A549 (cell line): ENCODE results near the gene TIE1. TPM values are rescaled to one million over a fixed set of nuclear protein-coding genes. Genes with fewer than 3 reads are reported as not detected.

Experiments
- ATAC-seq, 2 experiments: fragments of 200-7000 bp in 1 of 2; fragments of >200 bp in 1 of 2; cut with Nextera tagmentation in 1 of 2; cut with Tn5 transposase in 1 of 2; 3 replicates each; pipeline versions ENCODE4 v1.8.0 to v1.9.1; 2018 to 2020; ENCODE audit warnings: mild to moderate bottlenecking in 1 of 2, moderate library complexity in 1 of 2
- CTCF ChIA-PET: fragments of 300-600 bp; sonication (Branson Sonifier 250); formaldehyde crosslinking; extraction: SDS; loops from one replicate; lab custom pipeline; 2021; ENCODE audit warnings: antibody characterized with exemption, inconsistent platforms; lab: Yijun Ruan, JAX
- POLR2A ChIA-PET: fragments of 350-600 bp; formaldehyde crosslinking; extraction: SDS; loops from one replicate; lab custom pipeline; 2021; ENCODE audit warnings: antibody characterized with exemption, inconsistent platforms; lab: Yijun Ruan, JAX
- DNase-seq, 2 experiments: peaks; one replicate each; pipeline versions ENCODE4 v3.0.0 to v3.0.0-alpha.2; 2011 to 2016; ENCODE audit warnings: low read depth in 1 of 2, low spot score in 1 of 2
- FAIRE-seq: peaks from 2 replicates; lab custom pipeline; 2011; peaks lifted over from hg19 to GRCh38; lab: Jason Lieb, UNC
- H3K27ac ChIP-seq, 2 experiments: fragments of >200 bp; sonication (Bioruptor Twin); formaldehyde crosslinking; 3 replicates each; pipeline ENCODE4 v1.5.1; 2016 to 2017
- H3K4me1 ChIP-seq: fragments of >200 bp; sonication (Bioruptor Twin); formaldehyde crosslinking; 3 replicates; pipeline ENCODE4 v1.6.1; 2016
- H3K4me2 ChIP-seq: fragments of >200 bp; sonication (Bioruptor Twin); formaldehyde crosslinking; 3 replicates; pipeline ENCODE4 v1.6.1; 2016
- H3K4me3 ChIP-seq: fragments of >200 bp; sonication (Bioruptor Twin); formaldehyde crosslinking; 3 replicates; pipeline ENCODE4 v1.5.1; 2016
- H3K9me3 ChIP-seq: fragments of >200 bp; sonication (Bioruptor Twin); formaldehyde crosslinking; 3 replicates; pipeline ENCODE4 v1.6.1; 2016
- BHLHE40 ChIP-seq: IDR thresholded peaks from 2 replicates; pipeline ENCODE4 v1.6.1; 2012; ENCODE audit warnings: low read depth, low read length, inconsistent platforms
- CEBPB ChIP-seq, 2 experiments: fragments of >200 bp in 1 of 2; sonication (Bioruptor Twin) in 1 of 2; formaldehyde crosslinking in 1 of 2; IDR thresholded peaks; 2 replicates each; pipeline ENCODE4 v1.6.1; 2012 to 2016
- CTCF ChIP-seq: fragments of >200 bp; sonication (Bioruptor Twin); formaldehyde crosslinking; IDR thresholded peaks from 3 replicates; pipeline ENCODE4 v1.5.1; 2016
- ESRRA ChIP-seq: fragments of 150-350 bp; IDR thresholded peaks from 2 replicates; pipeline ENCODE4 v1.6.1; 2014; ENCODE audit warnings: mild to moderate bottlenecking, low read length, borderline replicate concordance
- HDAC2 ChIP-seq: fragments of 200-600 bp; sonication (generic); IDR thresholded peaks from 2 replicates; pipeline ENCODE4 v1.6.1; 2016
- HMGXB4 ChIP-seq: fragments of 250-450 bp; sonication (Bioruptor Pico); IDR thresholded peaks from 2 replicates; pipeline ENCODE4 v1.5.0; 2021; ENCODE audit warnings: mild to moderate bottlenecking, moderate library complexity, borderline replicate concordance
- HOXA7 ChIP-seq: fragments of 250-450 bp; sonication (Bioruptor Pico); IDR thresholded peaks from 2 replicates; pipeline ENCODE4 v1.5.0; 2020; ENCODE audit warnings: mild to moderate bottlenecking, moderate library complexity
- HOXB13 ChIP-seq: fragments of 250-450 bp; sonication (Bioruptor Pico); IDR thresholded peaks from 2 replicates; pipeline ENCODE4 v1.5.0; 2020; ENCODE audit warnings: low read depth, mild to moderate bottlenecking, moderate library complexity
- JUN ChIP-seq, 2 experiments: fragments of >200 bp; sonication (Bioruptor Twin); formaldehyde crosslinking; IDR thresholded peaks; 2 replicates in 1 of 2; 3 replicates in 1 of 2; pipeline ENCODE4 v1.6.1; 2016 to 2017
- JUNB ChIP-seq: fragments of >200 bp; sonication (Bioruptor Twin); formaldehyde crosslinking; IDR thresholded peaks from 2 replicates; pipeline ENCODE4 v1.6.1; 2016
- KDM5A ChIP-seq: fragments of 200-600 bp; sonication (generic); IDR thresholded peaks from 2 replicates; pipeline ENCODE4 v1.6.1; 2016; ENCODE audit warnings: antibody characterized with exemption, mild to moderate bottlenecking
- NPAS2 ChIP-seq: fragments of 250-450 bp; sonication (Bioruptor Pico); IDR thresholded peaks from 2 replicates; pipeline ENCODE4 v1.8.0; 2022; ENCODE audit warnings: mild to moderate bottlenecking, moderate library complexity, borderline replicate concordance
- PHF8 ChIP-seq: fragments of 200-600 bp; sonication (generic); IDR thresholded peaks from 2 replicates; pipeline ENCODE4 v1.6.1; 2016; ENCODE audit warnings: low read depth, mild to moderate bottlenecking, antibody characterized with exemption, moderate library complexity, borderline replicate concordance
- POLR2A ChIP-seq: IDR thresholded peaks from 2 replicates; pipeline ENCODE4 v1.6.1; 2012; ENCODE audit warnings: mild to moderate bottlenecking, low read length
- RARB ChIP-seq: fragments of 250-450 bp; sonication (Bioruptor Pico); IDR thresholded peaks from 2 replicates; pipeline ENCODE4 v1.8.0; 2021; ENCODE audit warnings: mild to moderate bottlenecking, moderate library complexity
- RCOR1 ChIP-seq: fragments of 150-350 bp; IDR thresholded peaks from 2 replicates; pipeline ENCODE4 v1.6.1; 2014; ENCODE audit warnings: antibody characterized with exemption, low read length, low read depth
- REST ChIP-seq: fragments of 200-600 bp; sonication (generic); IDR thresholded peaks from 2 replicates; pipeline ENCODE4 v1.6.1; 2016; ENCODE audit warnings: antibody characterized with exemption, mild to moderate bottlenecking, moderate library complexity
- RNF2 ChIP-seq: fragments of 200-600 bp; sonication (generic); IDR thresholded peaks from 2 replicates; pipeline ENCODE4 v1.6.1; 2016; ENCODE audit warnings: low read depth, mild to moderate bottlenecking, antibody characterized with exemption, moderate library complexity, borderline replicate concordance
- SREBF2 ChIP-seq: fragments of 450-650 bp; IDR thresholded peaks from 2 replicates; pipeline ENCODE4 v1.6.1; 2014; ENCODE audit warnings: mild to moderate bottlenecking, moderate library complexity
- WGBS: methylation state at CpG from one replicate; pipeline ENCODE4 v1.1.6; 2017; ENCODE audit errors: missing lambda C conversion rate; 5-methylcytosine and 5-hydroxymethylcytosine counted together
- polyA plus RNA-seq, 4 experiments: library from polyadenylated mRNA; depleted of rRNA in 3 of 4; stranded (reverse); fragments of >200 nt; fragmentation: RNase III in 1 of 4; extraction: RNeasy Plus Mini Kit Qiagen cat#74134 plus additional on column Dnase treatment in 1 of 4; gene quantifications; 2 replicates in 3 of 4; 3 replicates in 1 of 4; pipeline ENCODE4 v1.2.3, GENCODE V29; 2011 to 2017

Gene TIE1
- polyA plus RNA-seq, 2 of the 4 experiments (the other 2 are of a cell fraction): not detected

- TF ChIP-seq ESRRA (no peak), KDM5A (no peak), SREBF2 (no peak), POLR2A (no peak), HMGXB4 (CRISPR knock-in tag) (no peak), RCOR1 (no peak), HOXA7 (CRISPR knock-in tag) (no peak), RNF2 (no peak), CTCF (no peak), HOXB13 (no peak), BHLHE40 (no peak)
Observed at GRCh38 chr1:43321331-43321891, 20.6 kb downstream of the TIE1 start (continued).

GRCh38 chr1:43322506-43322905, 21.7 kb downstream of the TIE1 start:
- H3K9me3 ChIP-seq: peaks cover 7% of the 10 kb centered on the region; the same call in 1 of the 3 replicates
- TF ChIP-seq BHLHE40: no peak
- TF ChIP-seq JUN (IDR thresholded peaks at IDR 0.05): no peak
- TF ChIP-seq PHF8: no peak
- no peak for TF ChIP-seq NPAS2 (CRISPR knock-in tag)
- no peak for TF ChIP-seq CEBPB (IDR thresholded peaks at IDR 0.05)
- no peak for TF ChIP-seq RARB (CRISPR knock-in tag)
- TF ChIP-seq HDAC2: no peak
- TF ChIP-seq HOXB13: no peak
- TF ChIP-seq, all 56 proteins: peak for 0
- no peak overlapping the region for H3K4me2 ChIP-seq
- POLR2A ChIA-PET: no interaction called here
- CTCF ChIA-PET: no interaction called here
- no peak for ATAC-seq
- H3K27ac ChIP-seq: no peak overlapping the region
- H3K4me3 ChIP-seq: no peak overlapping the region
- no peak for DNase-seq
- no peak for FAIRE-seq
- H3K4me1 ChIP-seq: no peaks in the 10 kb centered on the region
- 72% methylated on average over 4 of the region's 5 CpGs for WGBS

- POLR2A ChIA-PET: no interaction called here
Observed at GRCh38 chr1:43324810-43325209, 24.0 kb downstream of the TIE1 start.

More at GRCh38 chr1:43324810-43325209, 24.0 kb downstream of the TIE1 start:
- Histone ChIP-seq H3K4me3 (no peak overlapping the region), H3K27ac (no peak overlapping the region), H3K4me1 (no peaks in the 10 kb centered on the region), H3K9me3 (peaks cover 16% of the 10 kb centered on the region; the same call in 2 of the 3 replicates), H3K4me2 (no peak overlapping the region)
- ATAC-seq (no peak), FAIRE-seq (no peak), DNase-seq (no peak)
- CTCF ChIA-PET: interaction anchor here (0.5 kb wide), 1 partner anchor 844 kb away, joined by 3 read pairs; no protein-coding TSS in a partner anchor
- TF ChIP-seq HMGXB4 (CRISPR knock-in tag) (no peak), CTCF (no peak), REST (no peak), NPAS2 (CRISPR knock-in tag) (no peak), JUNB (no peak)
- TF ChIP-seq, all 56 proteins: peak for 0
- WGBS: 89% methylated on average over 1 of the region's 1 CpG
